WERI-Rb-1 (cell line): ENCODE results near the gene UHRF1.

Experiments used
- DNase-seq: peaks from one replicate; pipeline ENCODE4 v3.0.0-alpha.2; 2020
- H3K27ac ChIP-seq: fragments of 250-450 bp; sonication (Bioruptor Pico); 2 replicates; pipeline ENCODE4 v1.5.1; 2020; ENCODE audit warnings: mild to moderate bottlenecking, moderate library complexity
- H3K27me3 ChIP-seq: fragments of 250-450 bp; sonication (Bioruptor Pico); 2 replicates; pipeline ENCODE4 v1.5.1; 2021; ENCODE audit warnings: mild to moderate bottlenecking, low read depth, moderate library complexity; ENCODE audit not compliant: insufficient read depth, severe bottlenecking
- H3K36me3 ChIP-seq: fragments of 250-450 bp; sonication (Bioruptor Pico); 2 replicates; pipeline ENCODE4 v1.5.1; 2020; ENCODE audit warnings: mild to moderate bottlenecking, moderate library complexity
- H3K4me3 ChIP-seq: 2 replicates; pipeline ENCODE4 v1.5.1; 2011; ENCODE audit warnings: low read depth, mild to moderate bottlenecking, control low read depth, low read length
- H3K9me3 ChIP-seq: fragments of 250-450 bp; sonication (Bioruptor Pico); 2 replicates; pipeline ENCODE4 v1.5.1; 2021; ENCODE audit warnings: mild to moderate bottlenecking, moderate library complexity; ENCODE audit not compliant: severe bottlenecking
- TF ChIP-seq, protein P1 (sequence below): IDR thresholded peaks from 2 replicates; pipeline ENCODE4 v1.5.1; 2011; ENCODE audit warnings: low read depth, mild to moderate bottlenecking, control low read depth, inconsistent platforms, low read length

UHRF1 gene

DNA sequence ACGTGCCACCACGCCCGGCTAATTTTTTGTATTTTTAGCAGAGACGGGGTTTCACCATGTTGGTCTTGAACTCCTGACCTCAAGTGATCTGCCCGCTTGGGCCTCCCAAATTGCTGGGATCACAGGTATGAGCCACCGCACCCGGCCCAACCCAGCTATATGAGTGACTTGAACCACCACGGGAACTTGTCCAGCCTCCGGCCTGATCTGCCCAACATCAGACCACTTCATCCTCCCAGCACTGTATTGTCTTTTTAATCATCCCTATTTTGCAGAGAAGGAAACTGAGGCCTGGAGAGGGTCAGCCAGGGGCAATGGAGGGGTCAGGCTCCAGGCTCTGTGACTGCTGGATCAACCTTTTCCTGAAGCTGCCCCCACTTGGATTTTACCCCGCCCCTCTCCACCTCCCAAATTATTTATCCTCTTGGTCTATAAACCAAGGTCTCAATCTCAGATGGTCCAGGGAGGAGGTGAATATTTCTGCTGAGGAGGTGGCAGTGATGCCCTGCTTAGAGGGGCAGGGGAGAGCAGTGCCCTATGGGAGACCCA lies 40.9 kb upstream of the UHRF1 start:
- no peaks in the 10 kb centered on the region for H3K36me3 ChIP-seq
- H3K4me3 ChIP-seq: no peak overlapping the region
- H3K27me3 ChIP-seq: no peaks in the 10 kb centered on the region
- no peak overlapping the region for H3K27ac ChIP-seq
- DNase-seq: no peak
- TF ChIP-seq, protein P1, sequence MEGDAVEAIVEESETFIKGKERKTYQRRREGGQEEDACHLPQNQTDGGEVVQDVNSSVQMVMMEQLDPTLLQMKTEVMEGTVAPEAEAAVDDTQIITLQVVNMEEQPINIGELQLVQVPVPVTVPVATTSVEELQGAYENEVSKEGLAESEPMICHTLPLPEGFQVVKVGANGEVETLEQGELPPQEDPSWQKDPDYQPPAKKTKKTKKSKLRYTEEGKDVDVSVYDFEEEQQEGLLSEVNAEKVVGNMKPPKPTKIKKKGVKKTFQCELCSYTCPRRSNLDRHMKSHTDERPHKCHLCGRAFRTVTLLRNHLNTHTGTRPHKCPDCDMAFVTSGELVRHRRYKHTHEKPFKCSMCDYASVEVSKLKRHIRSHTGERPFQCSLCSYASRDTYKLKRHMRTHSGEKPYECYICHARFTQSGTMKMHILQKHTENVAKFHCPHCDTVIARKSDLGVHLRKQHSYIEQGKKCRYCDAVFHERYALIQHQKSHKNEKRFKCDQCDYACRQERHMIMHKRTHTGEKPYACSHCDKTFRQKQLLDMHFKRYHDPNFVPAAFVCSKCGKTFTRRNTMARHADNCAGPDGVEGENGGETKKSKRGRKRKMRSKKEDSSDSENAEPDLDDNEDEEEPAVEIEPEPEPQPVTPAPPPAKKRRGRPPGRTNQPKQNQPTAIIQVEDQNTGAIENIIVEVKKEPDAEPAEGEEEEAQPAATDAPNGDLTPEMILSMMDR: no peak
- H3K9me3 ChIP-seq: no peaks in the 10 kb centered on the region

DNA sequence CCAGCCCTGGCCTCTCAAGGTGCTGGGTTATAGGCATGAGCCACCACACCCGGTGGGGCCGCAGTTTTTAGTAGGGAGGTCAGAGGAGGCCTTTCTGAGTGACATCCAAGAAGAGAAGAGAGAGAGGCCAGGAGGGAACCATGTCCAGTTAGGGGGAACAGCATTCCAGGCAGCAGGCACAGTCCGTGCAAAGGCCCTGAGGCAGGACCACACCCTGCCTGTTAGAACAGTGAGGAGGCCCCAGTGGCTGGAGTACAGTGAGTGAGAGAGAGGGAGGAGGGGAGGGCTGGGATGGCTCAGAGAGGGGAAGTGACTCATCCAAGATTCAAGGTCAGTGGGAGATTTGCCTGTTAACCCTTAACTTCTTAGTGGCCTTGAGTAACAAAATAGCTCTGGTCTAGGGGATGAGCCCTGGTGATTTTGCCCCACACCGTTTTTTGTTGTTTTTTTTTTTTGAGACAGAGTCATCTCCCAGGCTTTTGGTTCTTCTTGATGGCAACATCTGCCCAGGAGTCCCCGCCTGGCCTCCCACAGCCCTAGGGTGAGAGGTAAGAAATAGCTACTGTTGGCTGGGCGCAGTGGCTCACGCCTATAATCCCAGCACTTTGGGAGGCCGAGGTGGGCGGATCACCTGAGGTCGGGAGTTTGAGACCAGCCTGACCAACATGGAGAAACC lies 39.1 kb upstream of the UHRF1 start:
- Histone ChIP-seq H3K4me3 (no peak overlapping the region), H3K36me3 (no peaks in the 10 kb centered on the region), H3K9me3 (no peaks in the 10 kb centered on the region), H3K27me3 (no peaks in the 10 kb centered on the region), H3K27ac (no peak overlapping the region)
- DNase-seq: peak; percentile 44
- TF ChIP-seq, protein P1: no peak

GRCh38 chr19:4871711-4872110 lies 37.6 kb upstream of the UHRF1 start:
- Histone ChIP-seq H3K27me3 (no peaks in the 10 kb centered on the region), H3K36me3 (no peaks in the 10 kb centered on the region), H3K4me3 (no peak overlapping the region), H3K9me3 (no peaks in the 10 kb centered on the region), H3K27ac (no peak overlapping the region)
- TF ChIP-seq, protein P1: no peak
- DNase-seq: no peak

- H3K4me3 ChIP-seq: no peak overlapping the region
- no peak for DNase-seq
- no peaks in the 10 kb centered on the region for H3K9me3 ChIP-seq
- TF ChIP-seq, protein P1: no peak
- no peak overlapping the region for H3K27ac ChIP-seq
- H3K36me3 ChIP-seq: no peaks in the 10 kb centered on the region
- H3K27me3 ChIP-seq: no peaks in the 10 kb centered on the region
Measured at GRCh38 chr19:4873930-4874329, 35.4 kb upstream of the UHRF1 start.

GRCh38 chr19:4877753-4878490 lies 31.4 kb upstream of the UHRF1 start:
- no peak for DNase-seq
- no peaks in the 10 kb centered on the region for H3K36me3 ChIP-seq
- H3K27ac ChIP-seq: no peak overlapping the region
- no peaks in the 10 kb centered on the region for H3K27me3 ChIP-seq
- TF ChIP-seq, protein P1: no peak
- H3K9me3 ChIP-seq: no peaks in the 10 kb centered on the region
- H3K4me3 ChIP-seq: no peak overlapping the region
